Measurements from ENCODE around the gene TREM1.

Gene TREM1

DNA sequence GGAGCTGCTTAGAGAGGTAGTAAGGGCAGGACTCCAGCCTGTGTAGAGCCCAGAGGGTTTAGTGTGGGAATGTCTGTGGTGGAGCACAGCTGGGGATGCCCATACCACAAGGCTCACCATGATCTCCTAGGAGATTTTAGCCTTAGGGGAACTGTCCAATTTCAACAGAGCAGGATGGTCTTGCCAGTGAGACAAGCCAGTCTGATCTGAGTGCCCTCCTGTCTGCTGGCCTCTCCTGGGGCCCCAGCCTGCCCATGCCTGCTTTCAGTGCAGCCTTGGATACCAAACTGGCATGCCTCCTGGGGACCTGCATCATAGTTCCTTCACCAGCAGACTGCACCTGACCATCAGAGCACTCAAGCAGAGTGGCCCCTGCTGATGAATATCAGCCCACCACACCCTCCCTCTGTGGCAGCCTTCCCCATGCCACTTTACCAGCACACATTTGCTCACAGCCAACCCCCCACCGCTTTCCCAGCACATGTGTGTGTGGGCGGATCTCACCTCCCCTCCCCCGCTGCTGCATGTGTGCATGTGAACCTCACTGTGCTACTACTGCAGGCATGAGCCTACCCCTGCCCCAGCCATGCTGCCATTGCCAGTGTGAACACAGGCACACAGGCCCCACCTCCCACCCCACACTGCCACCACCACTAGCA lies 7.9 kb upstream of the TREM1 start:
- DNase-seq, result no peak

DNA sequence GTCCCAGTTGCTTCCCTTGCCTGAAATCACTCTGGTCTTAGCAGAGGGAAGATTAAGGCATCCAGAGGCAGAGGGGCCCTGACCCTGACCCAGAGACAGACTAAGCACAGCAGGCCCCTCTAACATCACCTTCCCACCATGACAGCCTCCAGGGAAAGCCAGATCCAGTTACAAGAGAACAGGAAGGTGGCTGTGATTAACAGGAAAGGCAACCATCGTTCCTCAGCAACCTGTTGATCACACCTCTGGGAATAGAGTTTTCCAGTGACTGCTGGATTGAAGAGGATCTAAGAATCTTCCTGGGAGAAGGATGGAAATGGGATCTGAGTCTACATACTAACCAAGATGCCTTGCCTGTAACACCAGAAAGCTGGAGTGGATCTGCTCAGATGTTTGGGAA lies 5.2 kb upstream of the TREM1 start:
- no peak for DNase-seq

GRCh38 chr6:41289815-41290214 lies 3.3 kb upstream of the TREM1 start:
- no peak for DNase-seq

DNA sequence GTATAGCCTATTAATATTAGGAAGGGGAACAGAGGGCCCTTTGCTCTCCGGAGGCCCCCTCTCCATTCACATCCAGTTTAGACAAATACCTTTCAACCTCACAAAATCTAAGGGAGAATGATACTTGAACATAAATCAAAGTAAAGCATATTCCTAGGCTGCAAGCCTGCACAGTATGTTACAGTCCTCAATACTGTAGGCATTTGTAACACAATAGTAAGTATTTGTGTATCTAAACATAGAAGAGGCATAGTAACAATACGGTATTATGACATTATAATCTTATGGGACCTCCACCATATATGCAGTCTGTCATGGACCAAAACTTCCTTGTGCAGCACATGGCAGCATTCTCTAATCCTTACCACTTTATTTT lies 2.3 kb upstream of the TREM1 start:
- DNase-seq, result no peak

DNA sequence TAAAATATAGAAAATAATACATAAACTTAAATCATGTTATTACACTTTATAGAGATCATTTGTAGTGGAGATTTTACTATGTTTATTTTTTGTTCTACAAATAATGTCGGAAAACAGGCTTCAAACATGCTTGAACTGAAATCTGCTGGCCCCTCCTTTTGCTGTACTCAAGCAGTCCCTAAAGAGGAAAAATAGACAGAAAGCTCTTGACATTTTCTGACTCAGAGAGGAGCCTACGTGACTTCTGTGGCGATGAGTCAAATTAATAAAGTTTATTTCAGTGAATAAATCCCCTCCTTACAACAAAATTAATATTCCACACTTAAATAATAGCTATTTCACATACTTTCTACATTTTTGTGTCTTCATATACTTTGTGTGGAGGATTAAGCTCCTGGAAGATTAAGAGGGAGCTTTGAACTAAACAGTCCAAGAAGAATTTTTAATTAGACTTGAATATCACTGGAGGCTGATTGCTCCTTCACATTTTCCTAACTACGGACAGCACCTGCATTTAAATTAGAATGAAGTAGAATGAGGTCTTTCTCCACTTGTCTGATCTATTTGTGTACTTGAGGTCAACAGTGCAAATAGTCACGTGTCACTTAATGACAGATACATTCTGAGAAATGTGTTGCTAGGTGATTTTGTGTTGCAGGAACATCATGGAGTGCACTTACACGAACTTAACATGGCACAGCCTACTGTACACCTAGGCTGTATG lies 1.7 kb upstream of the TREM1 start:
- no peak for DNase-seq

DNA sequence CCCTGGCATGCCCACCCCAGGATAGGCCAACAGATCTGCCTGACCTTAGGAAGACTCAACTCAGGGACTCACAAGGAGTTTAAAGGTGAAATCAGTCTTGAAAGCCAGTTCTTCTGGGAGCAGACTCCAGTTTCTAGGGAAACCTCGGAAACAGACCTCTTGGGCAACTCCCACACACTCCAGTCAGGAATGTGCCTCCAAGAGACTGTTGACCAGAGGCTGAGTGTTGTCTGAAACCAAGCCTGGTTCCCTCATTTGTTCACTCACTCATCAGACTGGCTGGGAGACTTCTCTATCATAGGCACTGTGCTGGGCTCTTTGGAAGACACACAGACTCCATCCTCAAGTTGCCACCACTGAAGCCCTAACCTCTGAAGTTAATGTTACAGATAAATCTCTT lies 1.8 kb downstream of the TREM1 start:
- DNase-seq, result no peak

DNA sequence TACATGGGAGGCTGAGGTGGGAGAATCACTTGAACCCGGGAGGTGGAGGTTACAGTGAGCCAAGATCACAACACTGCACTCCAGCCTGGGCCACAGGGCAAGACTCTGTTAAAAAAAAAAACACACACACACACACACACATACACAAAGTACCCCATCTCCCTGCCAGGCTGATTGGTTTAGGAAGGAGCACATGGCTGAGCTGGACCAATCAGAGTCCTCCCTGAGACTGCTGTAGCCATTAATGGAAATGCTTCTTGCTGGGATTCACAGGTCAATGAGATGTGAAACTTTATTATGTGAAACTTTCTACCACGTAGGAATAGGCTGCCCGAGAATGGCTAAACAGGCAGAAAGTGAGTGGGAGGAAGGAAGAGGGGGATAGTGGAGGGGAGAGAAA lies 2.9 kb downstream of the TREM1 start:
- no peak for DNase-seq

GRCh38 chr6:41280381-41281057 lies 6.0 kb downstream of the TREM1 start:
- no peak for DNase-seq

GRCh38 chr6:41278699-41279405 lies 7.6 kb downstream of the TREM1 start:
- DNase-seq, result peak; percentile 61 to 62

DNA sequence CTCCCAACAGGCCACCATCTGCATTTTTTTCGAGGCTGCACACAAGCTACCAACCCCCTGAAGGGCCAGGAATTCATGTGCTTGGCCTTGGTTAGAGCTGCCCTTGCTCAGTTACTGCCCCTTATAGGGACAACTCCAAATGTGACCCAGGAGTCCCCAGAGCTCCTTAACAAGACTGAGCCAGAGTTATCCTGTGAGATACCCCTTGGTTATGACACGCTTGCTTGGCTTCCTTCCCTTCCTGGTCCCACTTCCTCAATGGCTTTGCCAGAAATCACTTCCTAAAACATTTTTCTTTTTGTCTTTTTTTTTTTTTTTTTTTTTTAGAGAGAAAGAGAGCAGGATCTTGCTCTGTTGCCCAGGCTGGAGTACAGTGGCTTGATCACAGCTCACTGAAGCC lies 8.9 kb downstream of the TREM1 start:
- no peak for DNase-seq

GRCh38 chr6:41275489-41275888 lies 11.0 kb downstream of the TREM1 start:
- DNase-seq, result no peak

- DNase-seq, result no peak
Measured at GRCh38 chr6:41274256-41274655, 12.2 kb downstream of the TREM1 start.

DNA sequence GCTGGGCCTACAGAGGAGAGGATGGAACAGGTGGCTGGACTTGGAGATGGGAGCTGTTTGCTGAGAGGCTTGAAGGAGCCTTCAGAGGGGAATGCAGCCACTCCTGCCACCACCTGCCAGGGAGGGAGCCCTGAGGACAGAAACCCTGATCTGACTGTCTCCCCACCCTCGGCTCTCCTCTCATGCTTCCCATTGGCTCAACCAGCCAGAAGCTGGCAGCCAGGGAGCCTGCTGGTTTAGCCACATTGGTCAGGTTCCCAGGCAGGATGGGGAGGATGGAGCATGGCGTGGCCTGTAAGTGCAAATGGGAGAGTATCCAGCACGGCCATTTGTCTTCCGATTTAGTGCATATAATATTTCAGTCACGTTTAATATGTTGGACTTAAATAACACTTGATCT lies 12.8 kb downstream of the TREM1 start:
- no peak for DNase-seq

DNA sequence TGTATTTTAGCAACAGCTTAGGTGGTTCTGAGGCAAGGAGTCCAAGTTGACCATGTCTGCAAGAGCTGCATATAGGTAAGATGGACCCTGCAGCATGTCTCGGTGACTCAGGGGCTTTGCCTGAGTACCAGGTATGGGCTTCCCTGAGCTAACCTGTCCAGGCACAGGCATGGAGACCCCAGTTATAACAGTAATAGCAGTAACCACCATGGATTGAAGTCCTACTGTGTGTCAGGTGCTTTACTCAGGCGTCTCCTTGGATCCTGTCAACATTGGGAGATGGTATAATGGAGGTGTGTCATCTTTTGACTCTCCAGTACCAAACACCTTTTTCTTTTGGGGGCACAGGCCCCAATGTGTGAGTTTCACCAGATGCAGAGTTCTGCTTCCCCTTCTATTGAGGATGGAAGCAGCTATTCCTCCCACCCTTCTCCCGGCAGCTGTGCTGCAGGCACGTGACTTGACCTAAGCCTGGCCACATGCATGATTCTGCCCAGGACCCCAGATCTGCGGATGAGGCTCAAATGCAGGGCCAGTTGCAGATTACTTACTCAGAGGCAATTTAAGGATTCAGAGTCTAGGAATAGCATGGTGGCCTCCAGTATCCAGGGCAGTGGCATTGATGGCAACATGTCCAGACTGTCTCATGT lies 13.8 kb downstream of the TREM1 start:
- no peak for DNase-seq

DNA sequence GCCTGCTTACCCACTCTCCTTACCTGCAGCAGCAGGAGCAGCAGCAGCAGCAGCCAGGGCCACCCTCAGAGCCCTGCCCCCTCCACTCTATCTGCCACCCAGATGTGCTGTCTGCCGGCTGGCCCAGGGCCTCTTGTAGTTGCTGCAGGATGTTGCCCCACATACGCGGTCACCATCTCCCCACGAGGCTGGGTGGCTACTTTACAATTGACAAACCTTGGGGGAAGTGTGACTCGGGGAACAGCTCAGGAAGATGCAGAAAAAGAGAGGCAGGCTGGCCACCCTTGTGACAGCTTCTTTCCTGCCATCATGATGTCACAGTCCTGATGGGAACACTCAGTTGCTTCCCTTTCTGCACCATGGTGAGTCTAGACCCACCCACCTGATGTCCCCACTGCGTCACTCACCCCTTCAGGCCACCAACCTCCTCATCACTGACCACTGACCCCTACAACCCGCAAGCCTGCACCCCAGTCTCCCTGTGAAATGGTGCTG lies 14.5 kb downstream of the TREM1 start:
- DNase-seq, result no peak

GRCh38 chr6:41269716-41270115 lies 16.8 kb downstream of the TREM1 start:
- DNase-seq, result no peak

GRCh38 chr6:41269166-41269565 lies 17.3 kb downstream of the TREM1 start:
- DNase-seq, result no peak

- DNase-seq, result no peak
Measured at GRCh38 chr6:41268478-41268877, 18.0 kb downstream of the TREM1 start.

- no peak for DNase-seq
Measured at GRCh38 chr6:41266541-41266940, 19.9 kb downstream of the TREM1 start.

GRCh38 chr6:41263267-41263666 lies 23.2 kb downstream of the TREM1 start:
- DNase-seq, result no peak

GRCh38 chr6:41262401-41262800 lies 24.1 kb downstream of the TREM1 start:
- DNase-seq, result no peak

- DNase-seq, result no peak
Measured at GRCh38 chr6:41258196-41258493, 28.3 kb downstream of the TREM1 start.
